Measurements from ENCODE around the gene PANK3.

- TF ChIP-seq CTCF (IDR thresholded peaks at IDR 0.05; ENCODE audit: low read length) (no peak), EZH2 (optimal IDR thresholded peaks at IDR 0.05; ENCODE audit: low read depth, low read length) (no peak), EZH2phosphoT487 (IDR thresholded peaks at IDR 0.05; ENCODE audit: low read length) (no peak)
Measured at GRCh38 chr5:168608821-168609220, 29.7 kb upstream of the PANK3 start.

All from MM.1S (cell line).